Measurements from ENCODE around the gene C6orf118. TPM values are rescaled to one million over a fixed set of nuclear protein-coding genes. Genes with fewer than 3 reads are reported as not detected.

C6orf118 gene
- total RNA-seq, 1 experiment from 2014 or later, result not detected

- Histone ChIP-seq H2BK20ac (ENCODE audit: low read depth, low read length, poor library complexity, severe bottlenecking) (no peak overlapping the region), H3T11ph (ENCODE audit: low read length) (no peak overlapping the region), H3K79me1 (ENCODE audit: insufficient read depth, low read depth, low read length, poor library complexity, severe bottlenecking) (no peaks in the 10 kb centered on the region), H3K23me2 (ENCODE audit: insufficient read length, low read depth, low read length, poor library complexity, severe bottlenecking) (no peaks in the 10 kb centered on the region), H3K27me3 (ENCODE audit: insufficient read depth, low read length) (no peaks in the 10 kb centered on the region), H2BK120ac (ENCODE audit: low read depth, low read length, poor library complexity, severe bottlenecking) (no peak overlapping the region), H2BK15ac (ENCODE audit: low read depth, low read length) (no peak overlapping the region), H2AK5ac (ENCODE audit: insufficient read length, low read length) (no peak overlapping the region), H3K4ac (ENCODE audit: low read depth, low read length) (no peak overlapping the region), H3K14ac (ENCODE audit: insufficient read depth, low read length) (no peak overlapping the region), H4K91ac (ENCODE audit: insufficient read length, low read depth, low read length) (no peak overlapping the region), H4K8ac (replicated peaks; ENCODE audit: insufficient read length, low read depth, low read length) (no peak overlapping the region), H3K9me3 (ENCODE audit: control insufficient read depth, low read depth, low read length) (no peaks in the 10 kb centered on the region), H3K4me2 (ENCODE audit: insufficient read depth, insufficient read length, low read length) (no peak overlapping the region), H2AFZ (ENCODE audit: low read length) (no peak overlapping the region), H4K20me1 (ENCODE audit: control insufficient read depth, insufficient read depth, insufficient read length) (no peaks in the 10 kb centered on the region), H3K9ac (ENCODE audit: extremely low read depth, insufficient read length, low read length) (no peak overlapping the region), H4K5ac (ENCODE audit: insufficient read length, low read depth, low read length) (no peak overlapping the region), H3K4me1 (ENCODE audit: insufficient read depth, low read length) (no peaks in the 10 kb centered on the region), H3K18ac (ENCODE audit: insufficient read length, low read depth, low read length) (no peak overlapping the region), H3K56ac (ENCODE audit: insufficient read length, low read depth, low read length) (no peak overlapping the region), H3K79me2 (ENCODE audit: insufficient read depth, low read length) (no peaks in the 10 kb centered on the region), H3K23ac (ENCODE audit: insufficient read length, low read depth, low read length) (no peak overlapping the region), H2BK5ac (ENCODE audit: insufficient read length, low read length) (no peak overlapping the region), H2BK12ac (ENCODE audit: insufficient read length, low read depth, low read length) (no peak overlapping the region), H3K27ac (ENCODE audit: insufficient read length, low read depth, low read length) (no peak overlapping the region)
- H3K4me1 Mint-ChIP-seq, result no peaks in the 10 kb centered on the region
- no CpG with 5 or more reads among the region's 1 CpG for WGBS (ENCODE audit: extremely low coverage, insufficient read length, low lambda C conversion rate)
- no peak overlapping the region for H3K4me3 Mint-ChIP-seq
- no peak overlapping the region for H3K27ac Mint-ChIP-seq
- TF ChIP-seq CTCF (conservative IDR thresholded peaks at IDR 0.05), result no peak
- H3K9me3 Mint-ChIP-seq, result peaks cover 2 to 7% of the 10 kb centered on the region in 2 experiments; a peak in 3 of 5 replicates
- H3K27me3 Mint-ChIP-seq (ENCODE audit: low read depth), result no peaks in the 10 kb centered on the region
- no peak for DNase-seq
- H3K36me3 Mint-ChIP-seq (ENCODE audit: insufficient read depth in 1 of 3, low read depth in 3 of 3), result no peaks in the 10 kb centered on the region
Observed at GRCh38 chr6:165266621-165267020, 42.8 kb downstream of the C6orf118 start.

Measured in H9 (cell line).